Measurements from ENCODE around the gene RNF103.
"Not testable (repeated sequence)": the region's sequence is repeated elsewhere in the genome, so short reads cannot be mapped to it uniquely, and the experiment has no call there.

RNF103 gene

DNA sequence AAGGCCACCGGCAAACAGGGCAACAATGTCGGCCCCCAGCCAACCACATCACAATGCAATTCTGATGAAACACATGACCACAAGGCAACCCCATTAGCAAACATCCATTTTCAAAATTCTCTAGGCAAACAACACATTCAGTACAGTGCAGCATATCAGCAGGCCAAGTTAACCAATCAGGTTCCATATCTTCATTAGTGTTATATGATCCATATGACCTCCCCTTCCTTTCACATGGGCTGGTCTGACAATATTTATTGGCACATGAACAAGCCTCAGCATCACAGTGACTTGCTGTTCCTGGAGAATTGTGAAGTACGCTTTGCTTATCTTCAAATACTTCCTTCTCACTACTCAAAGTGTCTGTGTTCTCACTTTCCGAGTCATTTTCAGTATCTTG, 19.8 kb downstream of the RNF103 start:
- peak; percentile 25 for DNase-seq (ENCODE audit: low read depth)

DNA sequence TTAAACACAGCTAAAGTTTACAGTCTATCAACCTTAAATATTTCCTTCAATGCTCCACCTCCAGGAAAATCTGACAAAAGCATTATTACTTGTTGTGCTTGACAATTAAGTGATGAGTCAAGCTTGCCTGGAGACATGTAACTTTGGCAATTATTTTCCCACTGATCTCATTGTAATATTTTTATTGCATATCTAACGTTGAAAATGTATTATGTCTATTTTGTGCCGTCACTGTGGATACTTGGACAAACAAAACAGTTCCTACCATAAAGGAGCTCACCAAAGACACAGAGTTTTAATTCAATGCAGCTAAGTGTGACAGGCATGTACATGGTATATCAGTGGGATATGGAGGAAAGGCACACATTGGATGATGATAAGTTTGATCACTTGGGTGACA, 24.7 kb downstream of the RNF103 start:
- TF ChIP-seq, protein P1, sequence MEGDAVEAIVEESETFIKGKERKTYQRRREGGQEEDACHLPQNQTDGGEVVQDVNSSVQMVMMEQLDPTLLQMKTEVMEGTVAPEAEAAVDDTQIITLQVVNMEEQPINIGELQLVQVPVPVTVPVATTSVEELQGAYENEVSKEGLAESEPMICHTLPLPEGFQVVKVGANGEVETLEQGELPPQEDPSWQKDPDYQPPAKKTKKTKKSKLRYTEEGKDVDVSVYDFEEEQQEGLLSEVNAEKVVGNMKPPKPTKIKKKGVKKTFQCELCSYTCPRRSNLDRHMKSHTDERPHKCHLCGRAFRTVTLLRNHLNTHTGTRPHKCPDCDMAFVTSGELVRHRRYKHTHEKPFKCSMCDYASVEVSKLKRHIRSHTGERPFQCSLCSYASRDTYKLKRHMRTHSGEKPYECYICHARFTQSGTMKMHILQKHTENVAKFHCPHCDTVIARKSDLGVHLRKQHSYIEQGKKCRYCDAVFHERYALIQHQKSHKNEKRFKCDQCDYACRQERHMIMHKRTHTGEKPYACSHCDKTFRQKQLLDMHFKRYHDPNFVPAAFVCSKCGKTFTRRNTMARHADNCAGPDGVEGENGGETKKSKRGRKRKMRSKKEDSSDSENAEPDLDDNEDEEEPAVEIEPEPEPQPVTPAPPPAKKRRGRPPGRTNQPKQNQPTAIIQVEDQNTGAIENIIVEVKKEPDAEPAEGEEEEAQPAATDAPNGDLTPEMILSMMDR (IDR thresholded peaks at IDR 0.05; ENCODE audit: low read depth, low read length) = no peak
- TF ChIP-seq MYC (IDR thresholded peaks at IDR 0.05; ENCODE audit: low read depth, low read length) = no peak
- no peak for TF ChIP-seq MAX (IDR thresholded peaks at IDR 0.05; ENCODE audit: low read depth, low read length)
- no peak for TF ChIP-seq POLR2A (IDR thresholded peaks at IDR 0.05; ENCODE audit: extremely low read depth, insufficient read length)
- no peak overlapping the region for H3K4me3 ChIP-seq (ENCODE audit: low read depth, low read length)
- DNase-seq (ENCODE audit: low read depth) = no peak

More for the DNA sequence above, 19.8 kb downstream of the RNF103 start:
- H3K4me3 ChIP-seq (ENCODE audit: low read depth, low read length) = no peak overlapping the region
- TF ChIP-seq POLR2A (IDR thresholded peaks at IDR 0.05; ENCODE audit: extremely low read depth, insufficient read length) = no peak
- TF ChIP-seq MYC (IDR thresholded peaks at IDR 0.05; ENCODE audit: low read depth, low read length) = no peak
- TF ChIP-seq, protein P1 (IDR thresholded peaks at IDR 0.05; ENCODE audit: low read depth, low read length) = no peak
- TF ChIP-seq MAX (IDR thresholded peaks at IDR 0.05; ENCODE audit: low read depth, low read length) = no peak

GRCh38 chr2:86596118-86596517, 27.5 kb downstream of the RNF103 start:
- TF ChIP-seq MAX (IDR thresholded peaks at IDR 0.05; ENCODE audit: low read depth, low read length) (no peak), POLR2A (IDR thresholded peaks at IDR 0.05; ENCODE audit: extremely low read depth, insufficient read length) (no peak), MYC (IDR thresholded peaks at IDR 0.05; ENCODE audit: low read depth, low read length) (no peak)
- TF ChIP-seq, protein P1 (IDR thresholded peaks at IDR 0.05; ENCODE audit: low read depth, low read length) = no peak
- DNase-seq (ENCODE audit: low read depth) = no peak
- H3K4me3 ChIP-seq (ENCODE audit: low read depth, low read length) = no peak overlapping the region

- no peak overlapping the region for H3K4me3 ChIP-seq (ENCODE audit: low read depth, low read length)
- TF ChIP-seq POLR2A (IDR thresholded peaks at IDR 0.05; ENCODE audit: extremely low read depth, insufficient read length) (no peak), MAX (IDR thresholded peaks at IDR 0.05; ENCODE audit: low read depth, low read length) (no peak), MYC (IDR thresholded peaks at IDR 0.05; ENCODE audit: low read depth, low read length) (no peak)
- TF ChIP-seq, protein P1 (IDR thresholded peaks at IDR 0.05; ENCODE audit: low read depth, low read length) = no peak
- DNase-seq (ENCODE audit: low read depth) = no peak
Observed at GRCh38 chr2:86593266-86593665, 30.4 kb downstream of the RNF103 start.

DNA sequence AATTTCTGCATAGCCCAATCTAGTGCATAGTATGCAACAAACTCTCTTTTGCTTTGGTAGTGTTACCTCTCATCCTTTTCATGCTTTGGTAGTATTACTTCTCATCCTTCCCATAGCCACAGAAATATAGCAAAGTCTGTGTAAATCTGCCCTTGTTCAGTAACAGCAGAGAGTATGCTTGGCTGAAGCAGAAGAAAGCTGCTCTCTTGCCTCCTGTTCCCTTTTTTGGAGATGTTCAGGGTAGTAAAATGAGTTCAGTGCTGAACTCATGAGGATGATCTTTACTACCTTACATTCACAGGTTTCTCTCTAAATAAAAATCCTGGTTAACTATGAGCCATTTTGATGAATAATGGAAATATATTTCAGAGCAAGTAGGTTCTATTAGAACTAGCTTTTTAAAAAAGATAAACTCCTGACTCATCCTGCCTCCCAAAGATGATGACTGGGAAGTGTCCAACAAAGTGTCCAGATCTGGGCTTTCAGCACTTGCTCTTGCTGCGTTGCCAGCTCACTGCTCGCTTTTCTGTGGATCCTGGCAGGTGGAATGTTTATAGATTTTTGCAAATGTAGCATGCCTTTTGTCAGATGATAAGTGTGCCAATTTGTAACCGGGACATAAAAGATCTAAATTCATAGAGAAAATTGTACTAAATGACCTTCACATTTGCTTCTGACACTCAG, 31.0 kb downstream of the RNF103 start:
- no peak overlapping the region for H3K4me3 ChIP-seq (ENCODE audit: low read depth, low read length)
- no peak for TF ChIP-seq MYC (IDR thresholded peaks at IDR 0.05; ENCODE audit: low read depth, low read length)
- TF ChIP-seq, protein P1 (IDR thresholded peaks at IDR 0.05; ENCODE audit: low read depth, low read length) = no peak
- no peak for TF ChIP-seq MAX (IDR thresholded peaks at IDR 0.05; ENCODE audit: low read depth, low read length)
- no peak for TF ChIP-seq POLR2A (IDR thresholded peaks at IDR 0.05; ENCODE audit: extremely low read depth, insufficient read length)
- no peak for DNase-seq (ENCODE audit: low read depth)

- DNase-seq (ENCODE audit: low read depth); H3K4me3 ChIP-seq (ENCODE audit: low read depth, low read length): not testable (repeated sequence)
Observed at GRCh38 chr2:86589701-86590100, 34.0 kb downstream of the RNF103 start.
